HL-60 (cell line): Measurements from ENCODE around the gene CYTH1.

Source experiments
- DNase-seq, 2 experiments: peaks; one replicate each; pipeline ENCODE4 v3.0.0-alpha.2; 2010 to 2020; ENCODE audit warnings: low read depth in 1 of 2, low spot score in 1 of 2
- H3K27ac ChIP-seq: fragments of 250-450 bp; sonication (Bioruptor Pico); replicated peaks from 2 replicates; pipeline ENCODE4 v1.5.1; 2020; ENCODE audit warnings: mild to moderate bottlenecking, moderate library complexity
- H3K27me3 ChIP-seq: fragments of 250-450 bp; sonication (Bioruptor Pico); 2 replicates; pipeline ENCODE4 v1.5.1; 2021; ENCODE audit warnings: mild to moderate bottlenecking, moderate library complexity; ENCODE audit not compliant: insufficient read depth, poor library complexity, severe bottlenecking
- H3K4me3 ChIP-seq: replicated peaks from 2 replicates; pipeline ENCODE4 v1.5.1; 2011; ENCODE audit warnings: mild to moderate bottlenecking, control low read depth, low read length; ENCODE audit not compliant: insufficient read depth
- CTCF ChIP-seq: IDR thresholded peaks from one replicate; pipeline ENCODE4 v1.5.1; 2011; ENCODE audit warnings: low read length, control low read depth, inconsistent platforms; ENCODE audit not compliant: insufficient read depth
- GABPA ChIP-seq: IDR thresholded peaks from 2 replicates; pipeline ENCODE4 v1.6.1; 2012; ENCODE audit warnings: low read depth
- POLR2AphosphoS5 ChIP-seq: IDR thresholded peaks from 2 replicates; pipeline ENCODE4 v1.6.1; 2012; ENCODE audit warnings: low read depth
- REST ChIP-seq: IDR thresholded peaks from 2 replicates; pipeline ENCODE4 v1.6.1; 2012; ENCODE audit warnings: low read depth; ENCODE audit not compliant: insufficient replicate concordance
- SPI1 ChIP-seq: IDR thresholded peaks from 2 replicates; pipeline ENCODE4 v1.6.1; 2012; ENCODE audit warnings: low read depth, mild to moderate bottlenecking, borderline replicate concordance

The CYTH1 gene

GRCh38 chr17:78682363-78682762 is 99.7 kb downstream of the CYTH1 start:
- no peak for DNase-seq
- Histone ChIP-seq H3K27me3 (no peaks in the 10 kb centered on the region), H3K4me3 (no peak overlapping the region), H3K27ac (no peak overlapping the region)
- TF ChIP-seq SPI1, result no peak
- TF ChIP-seq CTCF, result no peak
- TF ChIP-seq POLR2AphosphoS5, result no peak
- no peak for TF ChIP-seq REST
- no peak for TF ChIP-seq GABPA

- no peak overlapping the region for H3K27ac ChIP-seq
Observed at GRCh38 chr17:78680436-78680835, 101.6 kb downstream of the CYTH1 start.

More at GRCh38 chr17:78680436-78680835, 101.6 kb downstream of the CYTH1 start:
- TF ChIP-seq CTCF, result no peak
- TF ChIP-seq GABPA, result no peak
- TF ChIP-seq POLR2AphosphoS5, result no peak
- TF ChIP-seq REST, result no peak
- TF ChIP-seq SPI1, result no peak
- Histone ChIP-seq H3K27me3 (no peaks in the 10 kb centered on the region), H3K4me3 (no peak overlapping the region)
- no peak for DNase-seq
